GM12878 (cell line): ENCODE results near the gene PDLIM5. TPM values are rescaled to one million over a fixed set of nuclear protein-coding genes. Genes with fewer than 3 reads are reported as not detected.

ENCODE experiments used
- ATAC-seq: fragments of 200-7000 bp; cut with Tn5 transposase; 3 replicates; pipeline ENCODE4 v1.9.1; 2020; ENCODE audit warnings: mild to moderate bottlenecking, moderate library complexity
- BruUV-seq: library from RNA; stranded (reverse); fragments of 400-500 nt; replicated peaks from 2 replicates; lab custom pipeline; 2021; lab: Mats Ljungman, UMichigan
- CTCF ChIA-PET: fragments of 300-600 bp; sonication (Branson Sonifier 250); formaldehyde crosslinking; extraction: SDS; loops from one replicate; lab custom pipeline; 2021; ENCODE audit warnings: inconsistent platforms; lab: Yijun Ruan, JAX
- POLR2A ChIA-PET: fragments of 350-600 bp; formaldehyde crosslinking; extraction: SDS; loops from one replicate; lab custom pipeline; 2021; ENCODE audit warnings: inconsistent platforms; lab: Charles Lee
- RAD21 ChIA-PET: fragments of 300-600 bp; sonication (Branson Sonifier 250); formaldehyde crosslinking; loops from one replicate; lab custom pipeline; 2023; ENCODE audit warnings: antibody characterized with exemption; ENCODE audit not compliant: unreplicated experiment; lab: Charles Lee
- SMC1A ChIA-PET: fragments of 300-600 bp; sonication (Branson Sonifier 250); formaldehyde crosslinking; loops from one replicate; lab custom pipeline; 2023; ENCODE audit not compliant: unreplicated experiment, uncharacterized antibody; lab: Charles Lee
- DNase-seq: peaks from one replicate; pipeline ENCODE4 v3.0.0-alpha.2; 2011; ENCODE audit warnings: low read depth, low spot score
- FAIRE-seq: peaks from 3 replicates; lab custom pipeline; 2011; peaks lifted over from hg19 to GRCh38; lab: Jason Lieb, UNC
- H2AFZ ChIP-seq: 2 replicates; pipeline ENCODE4 v1.6.0; 2011; ENCODE audit warnings: low read depth, low read length, control low read depth; ENCODE audit not compliant: control insufficient read depth
- H3K27ac ChIP-seq: 2 replicates; pipeline ENCODE4 v1.5.1; 2011; ENCODE audit warnings: control low read depth; ENCODE audit not compliant: control insufficient read depth, insufficient read depth
- H3K27me3 ChIP-seq, 2 experiments: replicated peaks in 1 of 2; 2 replicates each; pipeline versions ENCODE4 v1.6.0 to v1.6.1; 2011; ENCODE audit warnings: low read length in 1 of 2; ENCODE audit not compliant: control insufficient read depth in 2 of 2, insufficient read depth in 2 of 2
- H3K36me3 ChIP-seq, 2 experiments: 2 replicates each; pipeline ENCODE4 v1.5.1; 2011; ENCODE audit warnings: low read length in 1 of 2; ENCODE audit not compliant: control insufficient read depth in 2 of 2, insufficient read depth in 2 of 2
- H3K4me1 ChIP-seq: 2 replicates; pipeline ENCODE4 v1.6.1; 2011; ENCODE audit warnings: mild to moderate bottlenecking, low read length, moderate library complexity, mixed read lengths; ENCODE audit not compliant: control insufficient read depth, insufficient read depth
- H3K4me2 ChIP-seq: 2 replicates; pipeline ENCODE4 v1.6.0; 2011; ENCODE audit warnings: control low read depth; ENCODE audit not compliant: control insufficient read depth, insufficient read depth
- H3K4me3 ChIP-seq: fragments of 200-600 bp; sonication (generic); 2 replicates; pipeline ENCODE4 v1.5.1; 2016
- H3K79me2 ChIP-seq: 2 replicates; pipeline ENCODE4 v1.6.0; 2011; ENCODE audit warnings: low read length; ENCODE audit not compliant: control insufficient read depth, insufficient read depth
- H3K9ac ChIP-seq: 2 replicates; pipeline ENCODE4 v1.8.0; 2011; ENCODE audit warnings: low read length, control low read depth, mixed read lengths; ENCODE audit not compliant: control insufficient read depth, insufficient read depth
- H3K9me3 ChIP-seq: replicated peaks from 3 replicates; pipeline ENCODE4 v1.5.1; 2011; ENCODE audit warnings: mild to moderate bottlenecking, low read length; ENCODE audit not compliant: control insufficient read depth, insufficient read depth
- H4K20me1 ChIP-seq: 2 replicates; pipeline ENCODE4 v1.6.0; 2011; ENCODE audit not compliant: control insufficient read depth, insufficient read depth
- NR2C1 ChIP-seq: fragments of 450-650 bp; IDR thresholded peaks from 2 replicates; pipeline ENCODE4 v1.6.1; 2017; ENCODE audit warnings: antibody characterized with exemption, mild to moderate bottlenecking, moderate library complexity
- NRF1 ChIP-seq: conservative IDR thresholded peaks from 2 replicates; pipeline ENCODE4 v1.6.1; 2011; ENCODE audit warnings: mild to moderate bottlenecking, low read depth, low read length, improper control_type of control experiment
- WRNIP1 ChIP-seq: IDR thresholded peaks from 2 replicates; pipeline ENCODE4 v1.6.1; 2011; ENCODE audit warnings: low read depth, low read length, improper control_type of control experiment, borderline replicate concordance
- ZNF207 ChIP-seq: fragments of 450-650 bp; IDR thresholded peaks from 2 replicates; pipeline ENCODE4 v1.6.1; 2014; ENCODE audit warnings: antibody characterized with exemption, mild to moderate bottlenecking, borderline replicate concordance
- WGBS: methylation state at CpG from one replicate; pipeline ENCODE4 v1.1.6; 2016; ENCODE audit warnings: low lambda C conversion rate; ENCODE audit not compliant: insufficient replicate concordance, insufficient coverage; ENCODE audit errors: missing lambda C conversion rate; 5-methylcytosine and 5-hydroxymethylcytosine counted together
- in situ Hi-C: fragments of 300-500 bp; cut with MboI; formaldehyde crosslinking; loops from 9 replicates; pipeline ENCODE4 v1.14.3; 2018; ENCODE audit warnings: mixed read lengths
- intact Hi-C: fragments of 100-400 bp; cut with micrococcal nuclease; formaldehyde crosslinking; loops from one replicate; pipeline ENCODE4 v1.14.2; 2022; ENCODE audit not compliant: unreplicated experiment
- polyA plus RNA-seq, 11 experiments: library from polyadenylated mRNA; depleted of rRNA in 4 of 11; unstranded in 6 of 11; stranded (reverse) in 5 of 11; fragments of >200 nt; fragmentation: Nextera tagmentation in 4 of 11; fragmentation: Illumina TruSeq in 1 of 11; extraction: Ambion mirVana in 4 of 11; extraction: Trizol in 1 of 11; gene quantifications; 1 replicate in 1 of 11; 2 replicates in 10 of 11; pipeline versions ENCODE4 v1.2.1 to v1.2.3, GENCODE V29; 2011 to 2016; ENCODE audit warnings: inconsistent platforms in 2 of 11, missing spikeins in 2 of 11, low read depth in 1 of 11
- total RNA-seq, 4 experiments: library from RNA; depleted of rRNA in 3 of 4; stranded (reverse); fragments of >200 nt in 3 of 4; fragmentation: Illumina TruSeq in 1 of 4; extraction: Trizol in 1 of 4; gene quantifications; 2 replicates each; pipeline versions ENCODE4 v1.2.1 to v1.2.3, GENCODE V29; 2013 to 2021
- TF ChIP-seq, protein P1 (sequence below): fragments of 450-650 bp; IDR thresholded peaks from 2 replicates; pipeline ENCODE4 v1.6.1; 2017; ENCODE audit warnings: mild to moderate bottlenecking
- TF ChIP-seq, protein P2 (sequence below): IDR thresholded peaks from 2 replicates; pipeline ENCODE4 v1.6.1; 2011; ENCODE audit warnings: borderline replicate concordance, low read depth, mild to moderate bottlenecking, moderate library complexity, low read length; ENCODE audit not compliant: insufficient read depth, poor library complexity, severe bottlenecking
- TF ChIP-seq, protein P3 (sequence below): fragments of 150-350 bp; IDR thresholded peaks from 2 replicates; pipeline ENCODE4 v1.6.1; 2014; ENCODE audit warnings: mild to moderate bottlenecking, low read depth, low read length

The PDLIM5 gene
- total and polyA plus RNA-seq, 10 of the 15 experiments (the other 5 are each of a cell fraction or from before 2014, with no cell fraction given) = 10.0 to 52.9 (median 20.7) TPM

DNA sequence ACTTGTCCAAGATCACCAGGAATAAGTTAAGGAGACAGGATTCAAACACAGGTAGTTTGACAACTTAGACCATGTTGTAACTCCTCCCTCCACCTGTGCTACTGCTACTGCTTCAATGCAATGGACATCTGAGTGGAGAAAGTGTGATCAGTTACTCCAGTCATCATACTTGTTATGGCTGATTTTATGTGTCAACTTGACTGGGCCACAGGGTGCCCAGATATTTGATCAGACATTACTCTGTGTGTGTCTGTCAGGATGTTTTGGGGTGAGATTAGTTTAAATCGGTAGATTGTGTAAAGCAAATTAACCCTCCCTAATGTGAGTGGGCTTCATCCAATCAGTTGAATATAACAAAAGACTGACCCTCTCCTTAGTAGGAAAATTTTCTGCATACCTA is 34.8 kb upstream of the PDLIM5 start:
- CTCF ChIA-PET = no interaction called here
- no peaks in the 10 kb centered on the region for H3K79me2 ChIP-seq
- H3K27me3 ChIP-seq = peaks cover 0 to 2% of the 10 kb centered on the region in 2 experiments; a peak in 1 of 4 replicates
- RAD21 ChIA-PET = no interaction called here
- intact Hi-C loops (no loop called here), in situ Hi-C loops (no loop called here)
- H3K27ac ChIP-seq = no peak overlapping the region
- TF ChIP-seq, protein P1, sequence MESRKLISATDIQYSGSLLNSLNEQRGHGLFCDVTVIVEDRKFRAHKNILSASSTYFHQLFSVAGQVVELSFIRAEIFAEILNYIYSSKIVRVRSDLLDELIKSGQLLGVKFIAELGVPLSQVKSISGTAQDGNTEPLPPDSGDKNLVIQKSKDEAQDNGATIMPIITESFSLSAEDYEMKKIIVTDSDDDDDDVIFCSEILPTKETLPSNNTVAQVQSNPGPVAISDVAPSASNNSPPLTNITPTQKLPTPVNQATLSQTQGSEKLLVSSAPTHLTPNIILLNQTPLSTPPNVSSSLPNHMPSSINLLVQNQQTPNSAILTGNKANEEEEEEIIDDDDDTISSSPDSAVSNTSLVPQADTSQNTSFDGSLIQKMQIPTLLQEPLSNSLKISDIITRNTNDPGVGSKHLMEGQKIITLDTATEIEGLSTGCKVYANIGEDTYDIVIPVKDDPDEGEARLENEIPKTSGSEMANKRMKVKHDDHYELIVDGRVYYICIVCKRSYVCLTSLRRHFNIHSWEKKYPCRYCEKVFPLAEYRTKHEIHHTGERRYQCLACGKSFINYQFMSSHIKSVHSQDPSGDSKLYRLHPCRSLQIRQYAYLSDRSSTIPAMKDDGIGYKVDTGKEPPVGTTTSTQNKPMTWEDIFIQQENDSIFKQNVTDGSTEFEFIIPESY = no peak
- TF ChIP-seq NRF1 (no peak), NR2C1 (no peak), ZNF207 (no peak), WRNIP1 (no peak)
- TF ChIP-seq, protein P2, sequence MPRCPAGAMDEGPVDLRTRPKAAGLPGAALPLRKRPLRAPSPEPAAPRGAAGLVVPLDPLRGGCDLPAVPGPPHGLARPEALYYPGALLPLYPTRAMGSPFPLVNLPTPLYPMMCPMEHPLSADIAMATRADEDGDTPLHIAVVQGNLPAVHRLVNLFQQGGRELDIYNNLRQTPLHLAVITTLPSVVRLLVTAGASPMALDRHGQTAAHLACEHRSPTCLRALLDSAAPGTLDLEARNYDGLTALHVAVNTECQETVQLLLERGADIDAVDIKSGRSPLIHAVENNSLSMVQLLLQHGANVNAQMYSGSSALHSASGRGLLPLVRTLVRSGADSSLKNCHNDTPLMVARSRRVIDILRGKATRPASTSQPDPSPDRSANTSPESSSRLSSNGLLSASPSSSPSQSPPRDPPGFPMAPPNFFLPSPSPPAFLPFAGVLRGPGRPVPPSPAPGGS = no peak
- TF ChIP-seq, protein P3, sequence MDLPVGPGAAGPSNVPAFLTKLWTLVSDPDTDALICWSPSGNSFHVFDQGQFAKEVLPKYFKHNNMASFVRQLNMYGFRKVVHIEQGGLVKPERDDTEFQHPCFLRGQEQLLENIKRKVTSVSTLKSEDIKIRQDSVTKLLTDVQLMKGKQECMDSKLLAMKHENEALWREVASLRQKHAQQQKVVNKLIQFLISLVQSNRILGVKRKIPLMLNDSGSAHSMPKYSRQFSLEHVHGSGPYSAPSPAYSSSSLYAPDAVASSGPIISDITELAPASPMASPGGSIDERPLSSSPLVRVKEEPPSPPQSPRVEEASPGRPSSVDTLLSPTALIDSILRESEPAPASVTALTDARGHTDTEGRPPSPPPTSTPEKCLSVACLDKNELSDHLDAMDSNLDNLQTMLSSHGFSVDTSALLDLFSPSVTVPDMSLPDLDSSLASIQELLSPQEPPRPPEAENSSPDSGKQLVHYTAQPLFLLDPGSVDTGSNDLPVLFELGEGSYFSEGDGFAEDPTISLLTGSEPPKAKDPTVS = no peak
- no peaks in the 10 kb centered on the region for H4K20me1 ChIP-seq
- POLR2A ChIA-PET = no interaction called here
- no peak for ATAC-seq
- DNase-seq = no peak
- SMC1A ChIA-PET = interaction anchor here (1.2 kb wide), 1 partner anchor 12 kb away, joined by 3 read pairs; no protein-coding TSS in a partner anchor
- no peak overlapping the region for H2AFZ ChIP-seq
- no peaks in the 10 kb centered on the region; the same call in 2 of the 3 replicates for H3K9me3 ChIP-seq
- BruUV-seq = no TSS peak
- H3K4me3 ChIP-seq = no peak overlapping the region
- H3K9ac ChIP-seq = no peak overlapping the region
- H3K4me2 ChIP-seq = no peak overlapping the region
- no peak for FAIRE-seq
- no peaks in the 10 kb centered on the region for H3K36me3 ChIP-seq
- no peaks in the 10 kb centered on the region for H3K4me1 ChIP-seq
- 75% methylated on average over 1 of the region's 1 CpG for WGBS
